Fibroblast of mammary gland (primary cell): ENCODE data around the gene HSF4.

Experiments used
- DNase-seq: peaks from one replicate; pipeline ENCODE4 v3.0.0-alpha.2; 2010; ENCODE audit warnings: low read depth
- H3K4me3 ChIP-seq: 2 replicates; pipeline ENCODE4 v1.5.1; 2011; ENCODE audit warnings: low read depth, mild to moderate bottlenecking, low read length, moderate library complexity; ENCODE audit not compliant: control insufficient read depth
- TF ChIP-seq, protein P1 (sequence below): conservative IDR thresholded peaks from 2 replicates; pipeline ENCODE4 v1.5.1; 2011; ENCODE audit warnings: low read depth, low read length, inconsistent platforms; ENCODE audit not compliant: control insufficient read depth, insufficient read depth

Gene HSF4

DNA sequence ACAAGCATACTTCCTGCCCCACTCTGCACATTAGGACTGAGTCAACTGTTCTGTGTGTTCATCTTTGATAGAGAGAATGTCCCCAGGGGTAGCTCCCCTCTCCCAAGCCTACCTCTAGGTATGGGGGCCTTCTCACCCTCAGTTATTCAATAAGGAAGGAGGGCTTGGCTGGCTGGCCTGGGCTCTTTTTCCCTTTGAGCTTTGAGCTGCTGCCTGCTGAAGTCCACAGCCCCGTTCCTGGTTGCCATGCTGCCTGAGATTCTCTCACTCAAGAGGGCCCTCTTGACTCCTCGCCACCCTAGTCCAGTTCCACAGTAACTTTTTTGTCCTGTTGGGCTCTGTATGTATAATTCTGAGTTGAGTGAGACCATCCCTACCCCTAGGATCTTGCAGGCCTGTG lies 18.8 kb upstream of the HSF4 start:
- no peak for DNase-seq
- TF ChIP-seq, protein P1, sequence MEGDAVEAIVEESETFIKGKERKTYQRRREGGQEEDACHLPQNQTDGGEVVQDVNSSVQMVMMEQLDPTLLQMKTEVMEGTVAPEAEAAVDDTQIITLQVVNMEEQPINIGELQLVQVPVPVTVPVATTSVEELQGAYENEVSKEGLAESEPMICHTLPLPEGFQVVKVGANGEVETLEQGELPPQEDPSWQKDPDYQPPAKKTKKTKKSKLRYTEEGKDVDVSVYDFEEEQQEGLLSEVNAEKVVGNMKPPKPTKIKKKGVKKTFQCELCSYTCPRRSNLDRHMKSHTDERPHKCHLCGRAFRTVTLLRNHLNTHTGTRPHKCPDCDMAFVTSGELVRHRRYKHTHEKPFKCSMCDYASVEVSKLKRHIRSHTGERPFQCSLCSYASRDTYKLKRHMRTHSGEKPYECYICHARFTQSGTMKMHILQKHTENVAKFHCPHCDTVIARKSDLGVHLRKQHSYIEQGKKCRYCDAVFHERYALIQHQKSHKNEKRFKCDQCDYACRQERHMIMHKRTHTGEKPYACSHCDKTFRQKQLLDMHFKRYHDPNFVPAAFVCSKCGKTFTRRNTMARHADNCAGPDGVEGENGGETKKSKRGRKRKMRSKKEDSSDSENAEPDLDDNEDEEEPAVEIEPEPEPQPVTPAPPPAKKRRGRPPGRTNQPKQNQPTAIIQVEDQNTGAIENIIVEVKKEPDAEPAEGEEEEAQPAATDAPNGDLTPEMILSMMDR = no peak
- no peak overlapping the region for H3K4me3 ChIP-seq

DNA sequence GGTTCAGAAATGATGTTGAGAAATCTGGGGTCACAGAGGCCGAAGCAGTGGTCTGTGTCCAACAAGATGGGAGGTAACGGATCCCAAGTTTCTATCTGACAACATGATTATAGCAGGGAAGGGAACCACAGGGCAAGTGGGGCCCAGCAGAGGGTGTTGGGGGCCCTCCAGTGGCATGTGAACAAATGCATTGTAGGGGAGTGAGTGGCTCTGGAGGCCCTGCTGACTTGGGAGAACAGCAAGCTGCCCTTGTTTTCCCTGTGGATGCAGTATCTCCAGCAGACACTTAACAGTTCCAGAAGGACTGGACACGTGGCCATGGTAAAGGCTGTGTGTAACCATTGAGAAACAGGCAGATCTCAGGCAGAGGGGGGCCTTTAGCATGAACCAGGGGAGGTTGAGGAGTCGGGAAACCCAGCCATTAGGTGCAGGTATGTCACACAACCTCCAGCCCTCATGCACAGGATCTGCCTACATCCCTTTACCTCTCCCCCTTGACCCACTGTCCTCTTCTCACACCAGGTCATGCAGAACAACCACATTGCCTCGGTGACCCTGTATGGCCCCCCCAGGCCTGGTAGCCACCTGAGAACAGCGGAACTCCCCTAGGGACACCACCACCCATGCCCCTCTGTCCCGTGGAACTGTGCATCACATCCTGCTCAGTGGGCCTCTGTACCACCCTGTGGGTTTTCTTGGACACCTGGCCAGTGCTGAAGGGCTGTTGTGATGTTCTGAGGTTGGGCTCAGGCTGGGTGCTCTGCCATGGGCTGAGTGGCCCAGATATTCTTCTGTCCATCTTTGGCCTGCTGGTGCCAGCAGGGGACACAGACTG lies 17.8 kb upstream of the HSF4 start:
- no peak overlapping the region for H3K4me3 ChIP-seq
- DNase-seq = no peak
- TF ChIP-seq, protein P1 = no peak

DNA sequence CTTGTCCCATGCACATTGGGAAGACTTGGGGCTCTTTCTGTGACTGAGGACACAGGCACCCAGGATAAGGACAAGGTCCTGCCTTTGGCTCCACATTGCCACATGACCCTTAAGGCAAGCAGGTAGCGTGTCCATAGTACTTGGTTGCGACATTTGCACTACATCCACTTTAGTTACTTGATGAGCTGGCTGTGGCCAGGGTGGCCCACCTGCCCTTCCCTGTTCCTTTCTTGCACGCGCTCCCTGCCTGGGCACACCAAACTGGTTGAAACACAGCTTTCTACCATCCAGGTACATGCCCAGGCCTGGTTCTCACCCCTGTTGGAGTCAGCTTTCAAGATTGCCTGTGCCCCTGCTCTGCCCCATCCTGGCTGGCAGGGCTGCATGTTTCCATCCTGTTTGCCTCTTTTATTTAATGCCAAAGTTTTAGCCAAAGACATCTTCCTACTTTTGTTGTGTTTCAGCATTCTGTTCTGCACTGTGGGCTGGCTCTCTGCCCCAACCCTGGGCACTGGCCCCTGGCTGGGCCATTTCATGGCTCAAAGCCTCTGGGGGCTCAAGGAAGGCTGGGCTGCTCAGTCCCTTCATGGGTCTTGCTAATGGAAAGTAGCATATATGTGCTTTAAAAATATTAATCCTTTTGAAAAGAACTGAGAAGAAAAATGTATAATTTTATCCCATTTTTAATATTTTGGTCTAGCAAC lies 17.0 kb upstream of the HSF4 start:
- DNase-seq = no peak
- TF ChIP-seq, protein P1 = no peak
- H3K4me3 ChIP-seq = no peak overlapping the region

GRCh38 chr16:67148221-67148620 lies 16.3 kb upstream of the HSF4 start:
- TF ChIP-seq, protein P1 = no peak
- no peak overlapping the region for H3K4me3 ChIP-seq
- no peak for DNase-seq

- DNase-seq = no peak
- TF ChIP-seq, protein P1 = no peak
- H3K4me3 ChIP-seq = no peak overlapping the region
Observed at GRCh38 chr16:67148656-67149275, 15.8 kb upstream of the HSF4 start.

DNA sequence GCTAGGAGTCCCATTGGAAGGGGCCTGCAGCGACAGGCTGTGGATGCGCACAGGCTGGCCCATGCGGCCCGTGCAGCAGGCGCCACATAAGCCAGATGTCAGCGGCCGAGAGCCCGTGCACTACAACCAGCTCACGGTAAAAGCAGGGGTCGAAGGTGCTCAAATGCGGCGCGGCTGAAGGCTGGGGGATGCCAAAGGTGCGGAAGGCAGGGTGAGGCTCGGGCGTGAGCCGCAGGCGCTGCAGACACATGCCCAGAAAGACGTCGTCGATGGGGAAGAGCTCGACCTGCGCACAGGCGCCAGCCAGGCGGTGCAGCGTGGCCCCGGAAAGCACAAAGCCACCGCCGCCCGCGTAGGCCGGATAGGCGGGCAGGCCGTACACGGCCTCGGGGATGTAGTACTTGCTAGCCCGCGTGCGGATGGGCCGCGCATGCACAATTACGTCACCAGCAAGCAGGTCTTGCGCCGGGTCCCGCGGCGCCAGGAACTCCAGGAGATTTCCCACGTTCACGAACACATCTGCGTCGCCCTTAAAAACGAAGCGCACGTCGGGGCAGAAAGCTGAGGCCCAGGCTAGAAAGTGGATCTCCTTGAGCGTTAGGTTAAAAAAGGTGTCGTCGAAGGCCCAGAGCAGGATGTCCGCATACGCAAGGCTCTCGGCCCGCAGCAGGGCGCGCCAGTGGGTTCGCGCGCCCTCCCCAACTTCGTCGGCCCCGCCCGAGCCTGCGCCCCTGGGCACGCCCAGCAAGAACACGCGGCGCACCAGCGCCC lies 15.1 kb upstream of the HSF4 start:
- TF ChIP-seq, protein P1 = no peak
- H3K4me3 ChIP-seq = no peak overlapping the region
- no peak for DNase-seq
